Measurements from ENCODE around the gene FNIP2. TPM values are rescaled to one million over a fixed set of nuclear protein-coding genes. Genes with fewer than 3 reads are reported as not detected.

The FNIP2 gene
- total and polyA plus RNA-seq, 12 donors = 8.5 to 89.7 (median 47.0) TPM

- peaks cover 0 to 9% (median 0%) of the 10 kb centered on the region in 9 donors for H3K36me3 ChIP-seq
- intact Hi-C loops (cut with DNase I) = no loop called here
Measured at GRCh38 chr4:158912390-158912789, 143.6 kb downstream of the FNIP2 start.

DNA sequence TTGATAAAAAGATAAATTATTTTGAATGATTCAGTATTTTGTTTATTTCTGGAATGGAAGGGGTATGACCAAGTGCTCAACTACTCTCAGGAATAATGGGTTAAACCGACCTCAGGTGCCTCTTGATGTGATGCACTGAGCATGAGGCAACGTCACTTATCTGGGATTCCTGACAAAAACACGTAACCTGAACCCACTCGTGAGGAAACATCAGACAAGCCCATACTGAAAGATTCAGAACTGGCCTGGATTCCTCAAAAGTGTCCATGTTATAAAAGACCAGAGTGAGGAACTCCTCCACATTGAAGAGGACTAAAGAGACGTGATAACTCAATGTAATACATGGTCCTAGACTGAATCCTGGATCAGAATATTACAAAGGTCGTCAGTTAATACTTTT is 144.0 kb downstream of the FNIP2 start:
- 54 to 64% methylated on average over 6 of the region's 6 CpGs for WGBS, 2 donors
- peaks cover 6 to 33% (median 15%) of the 10 kb centered on the region in 9 donors for H3K4me1 ChIP-seq
- peaks cover 0 to 8% (median 0%) of the 10 kb centered on the region in 9 donors for H3K36me3 ChIP-seq
- H3K27ac ChIP-seq = no peak overlapping the region
- H3K9me3 ChIP-seq = no peaks in the 10 kb centered on the region
- intact Hi-C loops (cut with DNase I) = no loop called here
- H3K4me3 ChIP-seq = no peak overlapping the region
- no peak for DNase-seq
- TF ChIP-seq, protein P1, sequence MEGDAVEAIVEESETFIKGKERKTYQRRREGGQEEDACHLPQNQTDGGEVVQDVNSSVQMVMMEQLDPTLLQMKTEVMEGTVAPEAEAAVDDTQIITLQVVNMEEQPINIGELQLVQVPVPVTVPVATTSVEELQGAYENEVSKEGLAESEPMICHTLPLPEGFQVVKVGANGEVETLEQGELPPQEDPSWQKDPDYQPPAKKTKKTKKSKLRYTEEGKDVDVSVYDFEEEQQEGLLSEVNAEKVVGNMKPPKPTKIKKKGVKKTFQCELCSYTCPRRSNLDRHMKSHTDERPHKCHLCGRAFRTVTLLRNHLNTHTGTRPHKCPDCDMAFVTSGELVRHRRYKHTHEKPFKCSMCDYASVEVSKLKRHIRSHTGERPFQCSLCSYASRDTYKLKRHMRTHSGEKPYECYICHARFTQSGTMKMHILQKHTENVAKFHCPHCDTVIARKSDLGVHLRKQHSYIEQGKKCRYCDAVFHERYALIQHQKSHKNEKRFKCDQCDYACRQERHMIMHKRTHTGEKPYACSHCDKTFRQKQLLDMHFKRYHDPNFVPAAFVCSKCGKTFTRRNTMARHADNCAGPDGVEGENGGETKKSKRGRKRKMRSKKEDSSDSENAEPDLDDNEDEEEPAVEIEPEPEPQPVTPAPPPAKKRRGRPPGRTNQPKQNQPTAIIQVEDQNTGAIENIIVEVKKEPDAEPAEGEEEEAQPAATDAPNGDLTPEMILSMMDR (IDR thresholded peaks at IDR 0.05) = no peak
- H3K27me3 ChIP-seq = no peaks in the 10 kb centered on the region
- ATAC-seq = no peak

More at GRCh38 chr4:158912390-158912789, 143.6 kb downstream of the FNIP2 start:
- no peak overlapping the region for H3K27ac ChIP-seq
- H3K4me1 ChIP-seq = peaks cover 6 to 33% (median 15%) of the 10 kb centered on the region in 9 donors
- no peak overlapping the region for H3K4me3 ChIP-seq
- TF ChIP-seq, protein P1 (IDR thresholded peaks at IDR 0.05) = no peak
- WGBS, 2 donors = 50 to 70% methylated on average over 2 of the region's 2 CpGs
- no peaks in the 10 kb centered on the region for H3K9me3 ChIP-seq
- no peak for DNase-seq
- no peaks in the 10 kb centered on the region for H3K27me3 ChIP-seq
- no peak for ATAC-seq

- H3K27ac ChIP-seq = peak overlapping the region in 3 of 10 donors; percentile 17 to 30 (median 23)
- 70 to 78% methylated on average over 5 of the region's 5 CpGs for WGBS, 2 donors
- no peaks in the 10 kb centered on the region for H3K9me3 ChIP-seq
- DNase-seq = no peak
- H3K4me3 ChIP-seq = no peak overlapping the region
- peaks cover 6 to 33% (median 15%) of the 10 kb centered on the region in 9 donors for H3K4me1 ChIP-seq
- TF ChIP-seq, protein P1 (IDR thresholded peaks at IDR 0.05) = no peak
- H3K27me3 ChIP-seq = no peaks in the 10 kb centered on the region
- intact Hi-C loops (cut with DNase I) = no loop called here
- peak in 1 of 8 donors; percentile 36 for ATAC-seq
- H3K36me3 ChIP-seq = peaks cover 0 to 8% (median 0%) of the 10 kb centered on the region in 9 donors
Measured at GRCh38 chr4:158913766-158914165, 144.9 kb downstream of the FNIP2 start.

DNA sequence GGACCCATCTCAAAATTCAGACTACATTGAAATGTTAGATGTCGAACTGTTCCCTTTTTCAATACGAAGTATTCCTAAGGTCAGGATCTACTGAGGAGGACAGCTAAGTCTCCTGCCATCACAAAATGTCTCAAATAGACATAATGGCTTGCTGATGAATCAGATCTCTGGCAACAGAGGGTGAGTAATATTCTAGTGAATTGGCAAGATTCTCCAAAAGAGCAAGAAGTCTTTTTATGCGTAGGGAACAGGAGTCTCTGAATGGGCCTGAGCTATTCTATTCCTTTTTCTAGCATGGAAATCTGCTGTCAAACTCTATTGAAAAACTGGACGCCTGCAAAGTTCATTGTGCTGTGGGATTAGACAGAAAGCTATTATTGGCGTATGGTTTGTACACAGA is 145.4 kb downstream of the FNIP2 start:
- Histone ChIP-seq H3K27me3 (no peaks in the 10 kb centered on the region), H3K27ac (peak overlapping the region in 3 of 10 donors; percentile 17 to 30 (median 23)), H3K4me3 (no peak overlapping the region), H3K9me3 (no peaks in the 10 kb centered on the region), H3K36me3 (peaks cover 0 to 8% (median 0%) of the 10 kb centered on the region in 9 donors), H3K4me1 (peaks cover 6 to 33% (median 15%) of the 10 kb centered on the region in 9 donors)
- peak in 3 of 8 donors; percentile 55 to 56 (median 55) for ATAC-seq
- 54 to 78% methylated on average over 5 of the region's 5 CpGs for WGBS, 2 donors
- no peak for DNase-seq
- TF ChIP-seq, protein P1 (IDR thresholded peaks at IDR 0.05) = no peak
- intact Hi-C loops (cut with DNase I) = no loop called here

All from heart right ventricle (tissue), 16 donors.